GM23248 (cell line): ENCODE data around the gene CASR.

Experiments
- EZH2 ChIP-seq: fragments of 200-600 bp; sonication (generic); IDR thresholded peaks from 2 replicates; pipeline ENCODE4 v1.6.1; 2018; ENCODE audit warnings: antibody characterized with exemption, mild to moderate bottlenecking; ENCODE audit not compliant: insufficient read depth, poor library complexity, severe bottlenecking
- EZH2phosphoT487 ChIP-seq: fragments of 200-600 bp; sonication (generic); IDR thresholded peaks from 2 replicates; pipeline ENCODE4 v1.6.1; 2018; ENCODE audit warnings: antibody characterized with exemption, moderate library complexity, mild to moderate bottlenecking, low read depth; ENCODE audit not compliant: insufficient read depth

GRCh38 chr3:122178711-122179110, 4.8 kb upstream of the CASR start:
- TF ChIP-seq EZH2 = no peak
- no peak for TF ChIP-seq EZH2phosphoT487
